HL-60/S4 treated with phorbol 12-myristate 13-acetate at 8.2 ng/mL for 4 days and 3 days (cell line): ENCODE measurements around the gene FUT8.

ENCODE experiments used
- in situ Hi-C: fragments of 300-500 bp; cut with MboI; formaldehyde crosslinking; loops from 2 replicates; pipeline ENCODE4 v1.15.0; 2022; ENCODE audit warnings: low sequenced_read_pairs

The FUT8 gene

GRCh38 chr14:65412032-65412846, at the start of gene FUT8:
FUT8 (plus strand) TSS chr14:65412730; CDS start chr14:65561564, 148,834 bp downstream.
- in situ Hi-C loops: no loop called here

DNA sequence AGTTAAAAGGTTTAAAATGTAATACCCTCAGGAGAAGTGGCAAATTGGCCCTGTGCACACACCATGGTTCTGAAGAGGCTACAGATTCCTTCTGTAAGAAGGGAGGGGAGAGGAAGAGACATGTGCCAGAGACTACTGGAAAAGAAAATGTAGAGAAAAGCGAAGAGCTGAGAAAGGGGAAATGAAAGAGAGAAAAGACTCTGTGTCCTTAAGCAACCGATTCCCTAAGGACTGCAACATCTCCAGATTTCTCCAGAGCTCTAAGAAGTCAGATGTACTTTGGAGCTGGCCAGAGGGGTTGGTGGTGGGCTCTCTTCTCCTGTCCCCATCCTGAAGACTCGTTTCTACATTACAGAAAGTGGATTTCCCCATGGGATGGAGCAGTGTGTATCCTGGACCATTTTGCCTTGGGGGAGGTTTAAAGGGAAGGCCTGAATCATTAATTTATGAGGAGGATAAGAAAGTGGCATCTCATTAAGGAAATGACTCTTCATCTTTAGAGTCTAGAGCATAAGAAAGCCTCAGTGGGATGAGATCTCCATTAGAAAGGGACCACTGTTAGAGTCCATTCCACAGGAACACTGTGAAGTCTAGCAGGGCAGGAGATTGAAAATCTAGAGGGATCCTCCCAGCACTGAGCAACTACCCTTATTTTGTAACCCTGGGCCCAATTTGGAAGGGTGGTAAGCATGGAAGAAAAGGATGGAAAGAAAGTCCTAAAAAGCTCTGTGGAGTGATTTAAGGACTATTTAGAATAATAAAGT, 45.5 kb upstream of the FUT8 start:
- in situ Hi-C loops: no loop called here

DNA sequence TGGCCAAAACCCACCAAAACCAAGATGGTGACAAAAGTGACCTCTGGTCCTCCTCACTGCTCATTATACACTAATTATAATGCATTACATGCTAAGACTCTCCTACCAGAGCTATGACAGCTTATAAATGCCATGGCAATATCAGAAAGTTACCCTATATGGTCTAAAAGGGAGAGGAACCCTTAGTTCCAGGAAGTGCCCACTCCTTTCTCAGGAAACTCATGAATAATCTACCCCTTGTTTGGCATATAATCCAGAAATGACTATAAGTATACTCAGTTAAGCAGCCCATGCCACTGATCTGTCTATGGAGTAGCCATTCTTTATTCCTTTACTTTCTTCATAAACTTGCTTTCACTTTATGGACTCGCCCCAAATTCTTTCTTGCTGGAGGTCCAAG, 43.0 kb upstream of the FUT8 start:
- in situ Hi-C loops: no loop called here

GRCh38 chr14:65370801-65371248, 41.7 kb upstream of the FUT8 start:
- in situ Hi-C loops: no loop called here

- in situ Hi-C loops: no loop called here
These were observed 40.7 kb upstream of the FUT8 start for GRCh38 chr14:65371784-65372183.

- in situ Hi-C loops: no loop called here
These were observed 39.4 kb upstream of the FUT8 start for GRCh38 chr14:65373016-65373670.

DNA sequence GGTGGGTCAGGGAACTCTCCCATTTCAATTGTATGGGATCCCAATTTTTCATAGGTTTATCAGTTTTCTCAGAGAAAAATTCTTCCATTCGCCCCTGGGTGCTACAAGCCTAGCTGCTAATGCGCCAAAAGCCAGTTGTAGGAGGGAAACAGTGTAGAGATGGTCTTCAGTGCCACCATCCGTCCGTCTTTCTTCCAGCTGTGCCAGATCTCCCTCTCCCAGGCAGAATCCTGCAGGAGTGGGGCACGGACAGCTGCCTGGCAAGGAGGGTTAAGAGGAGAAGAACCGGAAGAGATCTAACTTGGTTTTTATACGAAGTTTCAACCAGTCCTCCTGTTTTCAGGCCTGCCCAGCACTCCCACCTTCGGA, 38.9 kb upstream of the FUT8 start:
- in situ Hi-C loops: no loop called here

GRCh38 chr14:65377576-65377975, 35.0 kb upstream of the FUT8 start:
- in situ Hi-C loops: no loop called here

GRCh38 chr14:65382586-65382985, 29.9 kb upstream of the FUT8 start:
- in situ Hi-C loops: no loop called here

GRCh38 chr14:65387171-65387570, 25.4 kb upstream of the FUT8 start:
- in situ Hi-C loops: no loop called here

DNA sequence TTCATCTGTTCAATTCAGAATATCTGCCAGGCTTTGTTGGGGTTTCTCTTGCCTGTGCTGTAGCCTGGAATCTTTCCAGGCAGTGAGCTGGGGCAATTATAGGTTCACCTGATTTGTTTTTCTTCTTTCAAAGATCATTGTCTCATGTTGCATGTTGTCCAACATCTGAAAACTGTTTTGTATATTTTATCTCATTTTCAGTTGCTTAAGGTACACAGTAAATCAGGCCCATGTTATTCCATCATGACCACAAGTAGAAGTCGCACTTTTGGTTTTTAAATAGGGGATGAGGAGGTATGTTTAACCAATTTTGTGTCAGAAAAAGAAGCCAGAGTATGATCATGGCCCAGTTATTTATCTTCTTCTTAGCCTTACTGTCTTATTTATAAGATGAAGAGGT, 24.9 kb upstream of the FUT8 start:
- in situ Hi-C loops: no loop called here

- in situ Hi-C loops: no loop called here
These were observed 20.2 kb upstream of the FUT8 start for GRCh38 chr14:65392296-65392695.

DNA sequence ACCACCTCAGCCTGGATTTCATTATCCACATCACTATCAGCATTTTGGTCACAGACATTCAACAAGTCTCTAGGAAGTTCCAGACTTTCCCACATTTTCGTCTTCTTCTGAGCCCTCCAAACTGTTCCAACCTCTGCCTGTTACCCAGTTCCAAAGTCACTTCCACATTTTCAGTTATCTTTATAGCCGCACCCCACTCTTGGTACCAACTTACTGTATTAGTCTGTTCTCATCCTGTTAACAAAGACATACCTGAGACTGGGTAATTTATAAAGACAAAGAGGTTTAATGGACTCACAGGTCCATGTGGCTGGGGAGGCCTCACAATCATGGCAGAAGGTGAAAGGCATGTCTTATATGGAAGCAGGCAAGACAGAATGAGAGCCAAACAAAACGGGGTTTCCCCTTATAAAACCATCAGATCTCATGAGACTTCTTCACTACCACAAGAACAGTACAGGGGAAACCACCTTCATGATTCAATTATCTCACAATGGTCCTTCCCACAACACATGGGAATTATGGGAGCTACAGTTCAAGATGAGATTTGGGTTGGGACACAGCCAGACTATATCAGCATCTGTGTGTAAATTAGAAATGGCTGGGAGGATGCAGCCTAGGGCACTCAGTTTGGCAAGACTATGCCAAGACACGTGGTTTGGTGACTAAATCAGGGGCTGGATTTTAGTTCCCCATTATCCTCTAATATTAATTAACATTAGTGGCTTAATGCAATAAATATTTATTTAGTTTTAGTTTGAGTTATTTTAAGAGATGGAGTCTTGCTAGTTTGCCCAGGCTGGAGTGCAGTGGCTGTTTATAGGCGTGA, 16.2 kb upstream of the FUT8 start:
- in situ Hi-C loops: no loop called here

DNA sequence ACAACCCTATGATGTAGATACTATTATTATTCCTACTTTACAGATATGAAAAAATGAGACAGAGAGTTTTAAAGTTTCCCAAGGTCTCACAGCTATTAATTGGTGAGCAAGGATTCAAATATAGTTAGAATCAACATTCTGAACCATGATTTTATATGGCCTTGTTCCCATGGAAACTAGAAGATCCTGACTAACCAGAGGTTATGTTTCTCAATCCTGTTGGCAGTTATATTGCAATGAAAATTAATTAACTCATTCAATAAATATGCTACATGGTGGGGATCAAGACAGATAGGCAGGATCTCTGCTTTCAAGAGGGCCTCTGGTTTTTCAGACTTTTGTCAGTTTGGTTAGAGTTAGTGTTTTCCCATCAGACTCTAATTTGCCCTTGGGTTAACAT, 9.3 kb upstream of the FUT8 start:
- in situ Hi-C loops: no loop called here

GRCh38 chr14:65408113-65408512, 4.4 kb upstream of the FUT8 start:
- in situ Hi-C loops: no loop called here

DNA sequence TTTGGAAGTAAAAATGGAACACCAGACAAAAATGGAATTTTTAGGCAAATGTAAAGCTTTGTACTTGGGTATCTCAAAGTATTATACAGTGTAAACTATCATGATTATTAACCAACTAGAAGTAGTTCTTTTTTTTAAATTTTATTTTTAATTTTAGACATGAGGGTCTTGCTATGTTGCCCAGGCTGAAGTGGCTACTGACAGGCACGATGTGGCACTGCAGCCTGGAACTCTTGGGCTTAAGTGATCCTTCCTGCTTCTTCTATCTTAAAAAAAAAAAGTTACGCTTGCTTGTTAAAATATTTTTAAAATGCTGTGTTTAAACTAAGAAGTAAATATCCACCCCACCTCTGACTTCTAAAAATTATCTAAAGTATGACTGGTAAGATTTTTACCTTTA, 1.9 kb upstream of the FUT8 start:
- in situ Hi-C loops: no loop called here

GRCh38 chr14:65411656-65412031, 886 bp upstream of the FUT8 start:
- in situ Hi-C loops: no loop called here

- in situ Hi-C loops: no loop called here
These were observed 567 bp downstream of the FUT8 start for GRCh38 chr14:65412856-65413738.

DNA sequence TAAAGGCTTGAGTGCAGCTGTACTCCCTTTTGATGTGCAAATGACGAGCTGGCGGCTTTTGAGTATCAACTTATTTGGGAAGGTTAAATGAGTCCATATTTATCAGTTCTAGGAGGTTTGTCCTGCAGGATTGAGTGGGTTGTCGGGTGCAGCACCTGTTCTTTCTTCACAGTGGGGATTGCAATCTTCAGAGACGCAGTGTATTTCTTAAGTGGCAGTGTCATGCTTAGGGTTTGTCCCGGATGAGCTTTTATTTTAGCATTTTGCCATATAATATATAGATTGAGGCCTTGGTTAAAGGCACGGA, 1.2 kb downstream of the FUT8 start:
- in situ Hi-C loops: no loop called here

- in situ Hi-C loops: no loop called here
These were observed 2.5 kb downstream of the FUT8 start for GRCh38 chr14:65414961-65415589.
